Measurements from ENCODE around the gene ZAP70.

The ZAP70 gene

DNA sequence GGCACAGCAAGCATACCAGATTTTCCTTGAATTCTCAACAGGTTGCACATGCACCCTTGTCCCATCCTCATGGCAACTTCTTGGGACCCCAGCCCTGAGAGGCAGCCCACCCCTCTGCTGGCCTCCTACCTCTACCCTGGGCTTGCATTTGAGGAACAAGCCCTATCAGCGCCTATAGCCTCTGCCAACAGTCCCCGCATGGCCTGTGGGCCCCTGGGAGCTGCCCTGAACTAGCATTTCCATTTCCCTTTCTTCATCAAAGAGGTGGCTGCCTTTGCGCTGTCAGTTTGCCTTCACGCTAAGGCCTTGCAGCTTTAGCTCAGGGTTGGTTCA lies 5.4 kb upstream of the ZAP70 start:
- TF ChIP-seq CTCF (IDR thresholded peaks at IDR 0.05) = no peak

GRCh38 chr2:97708608-97709007 lies 4.8 kb upstream of the ZAP70 start:
- TF ChIP-seq CTCF (IDR thresholded peaks at IDR 0.05) = no peak

GRCh38 chr2:97711394-97711711 lies 2.0 kb upstream of the ZAP70 start:
- TF ChIP-seq CTCF (IDR thresholded peaks at IDR 0.05) = no peak

DNA sequence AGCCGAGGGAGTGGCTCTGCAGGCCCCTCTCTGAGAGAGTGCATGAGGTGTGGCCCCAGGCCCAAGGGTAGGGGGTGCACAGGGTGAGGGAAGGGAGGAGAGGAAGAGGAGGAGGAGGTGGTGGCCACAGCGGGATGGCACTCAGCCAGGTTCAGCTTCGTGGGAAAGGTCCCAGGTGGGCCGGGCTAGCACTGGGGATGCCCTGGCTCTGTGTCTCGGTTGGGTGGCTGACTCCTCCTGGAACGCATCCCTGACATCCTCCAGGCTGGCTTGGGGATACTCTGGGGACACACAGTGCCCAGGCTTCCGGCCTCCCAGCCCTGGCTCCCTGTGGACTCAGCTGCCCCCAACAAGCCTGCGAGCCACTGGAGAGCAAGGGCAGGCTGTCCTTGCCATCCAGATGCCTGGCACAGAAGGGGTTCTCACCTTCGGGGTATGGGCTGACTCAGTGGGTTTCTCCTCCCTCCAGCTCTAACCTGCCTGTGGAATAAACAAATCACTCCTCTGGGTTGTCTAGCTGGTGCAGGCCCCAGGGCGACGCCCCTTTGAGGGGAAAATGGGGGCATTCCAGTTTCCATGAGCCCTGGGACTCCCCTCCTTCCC lies 582 bp upstream of the ZAP70 start:
- TF ChIP-seq CTCF (IDR thresholded peaks at IDR 0.05) = no peak

DNA sequence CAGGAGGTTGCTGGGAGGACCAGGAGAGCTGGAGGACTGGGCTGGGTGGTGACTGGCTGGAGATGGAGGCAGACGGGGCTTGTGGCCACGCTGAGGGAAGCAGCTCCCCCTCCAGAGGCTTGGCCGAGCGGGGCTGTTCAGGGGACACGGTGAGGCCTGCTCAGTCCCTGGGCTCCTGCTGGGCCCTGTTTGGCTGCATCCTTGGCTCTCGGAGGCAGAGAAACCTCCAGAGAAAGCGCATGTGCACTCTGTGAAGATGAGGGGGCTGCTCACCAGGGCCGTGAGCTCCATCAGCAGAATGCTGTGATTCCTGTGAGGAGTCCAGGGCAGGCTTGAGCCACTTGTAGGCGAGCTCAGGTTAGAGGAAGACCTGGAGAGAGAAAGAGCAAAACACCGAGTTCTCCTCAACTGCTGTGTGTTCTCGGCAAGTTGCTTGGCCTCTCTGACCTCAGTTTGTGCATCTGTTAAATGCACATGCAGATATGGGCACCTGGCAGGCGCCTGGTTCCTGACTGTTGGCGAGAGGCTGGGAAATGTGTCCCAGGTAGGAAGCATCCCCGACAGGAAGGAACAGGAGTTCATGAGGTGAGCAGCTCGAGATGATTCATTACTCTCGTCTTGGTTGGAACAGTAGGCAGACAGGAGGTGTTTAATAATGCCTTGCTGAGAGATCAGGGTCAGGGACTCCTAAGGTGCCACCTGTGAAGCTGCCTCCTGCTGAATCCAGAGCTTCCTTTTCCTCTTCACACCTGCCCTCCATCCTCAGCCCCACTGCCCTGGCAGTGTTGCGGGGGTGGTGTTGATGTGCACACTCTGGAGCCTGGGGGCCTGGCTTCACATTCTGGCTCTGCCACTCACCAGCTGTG lies 941 bp downstream of the ZAP70 start:
- TF ChIP-seq CTCF (IDR thresholded peaks at IDR 0.05) = no peak

- TF ChIP-seq CTCF (IDR thresholded peaks at IDR 0.05) = no peak
Observed at GRCh38 chr2:97714950-97715652, 1.7 kb downstream of the ZAP70 start.

- no peak for TF ChIP-seq CTCF (IDR thresholded peaks at IDR 0.05)
Observed at GRCh38 chr2:97715951-97716694, 2.7 kb downstream of the ZAP70 start.
